SW480 (cell line): ENCODE measurements around the gene PIK3C2G.

Source experiments
- DNase-seq: peaks from one replicate; pipeline ENCODE4 v3.0.0-alpha.2; 2016; ENCODE audit warnings: low spot score

Gene PIK3C2G

DNA sequence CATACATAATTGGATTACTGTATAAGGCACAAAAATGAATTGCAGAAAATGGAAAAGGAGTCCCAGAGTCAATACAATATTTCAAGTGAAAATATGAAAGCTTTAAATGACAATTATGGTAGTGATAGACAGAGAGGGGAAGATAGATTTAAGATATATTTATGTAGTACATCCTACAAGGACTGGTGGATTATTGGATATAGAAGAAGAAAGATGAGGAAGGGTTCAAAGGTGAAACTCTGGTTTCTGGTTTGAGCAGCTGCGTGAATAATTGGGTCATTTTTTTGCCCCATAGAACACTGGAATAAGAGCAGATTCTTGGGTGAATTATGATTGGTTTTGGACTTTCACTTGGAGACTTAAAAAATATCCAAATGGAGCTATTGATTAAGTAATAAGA lies 19.4 kb downstream of the PIK3C2G start:
- DNase-seq, result no peak

DNA sequence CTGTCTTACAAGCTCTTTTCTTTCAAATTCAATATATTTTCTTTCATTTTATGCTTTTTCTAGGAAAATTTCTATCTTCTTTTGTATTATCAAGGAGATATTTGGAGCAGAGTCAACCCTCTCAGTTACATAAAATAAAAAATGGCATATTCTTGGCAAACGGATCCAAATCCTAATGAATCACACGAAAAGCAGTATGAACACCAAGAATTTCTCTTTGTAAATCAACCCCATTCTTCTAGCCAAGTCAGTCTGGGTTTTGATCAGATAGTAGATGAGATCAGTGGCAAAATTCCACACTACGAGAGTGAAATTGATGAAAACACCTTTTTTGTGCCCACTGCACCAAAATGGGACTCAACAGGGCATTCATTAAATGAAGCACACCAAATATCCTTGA lies 20.6 kb downstream of the PIK3C2G start:
- DNase-seq, result no peak

DNA sequence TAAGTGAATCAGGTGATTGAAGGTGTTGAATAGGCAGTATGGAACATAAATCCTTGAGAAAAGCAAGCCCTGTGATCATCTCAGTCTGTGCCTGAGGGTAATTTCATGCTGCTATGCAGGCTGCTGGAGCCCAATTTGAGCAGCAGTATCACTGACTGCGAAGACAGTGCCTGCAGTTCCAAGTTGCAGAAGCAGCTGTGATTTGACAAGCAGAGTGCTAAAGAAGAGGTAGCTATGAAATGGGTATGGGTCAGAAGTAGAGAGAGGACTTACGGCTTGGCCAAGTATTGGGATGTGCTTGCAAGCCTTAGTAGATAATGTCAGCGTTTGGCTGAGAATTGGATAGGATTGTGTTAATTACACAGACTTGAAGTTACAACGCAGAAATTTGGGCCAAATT lies 22.5 kb downstream of the PIK3C2G start:
- no peak for DNase-seq

DNA sequence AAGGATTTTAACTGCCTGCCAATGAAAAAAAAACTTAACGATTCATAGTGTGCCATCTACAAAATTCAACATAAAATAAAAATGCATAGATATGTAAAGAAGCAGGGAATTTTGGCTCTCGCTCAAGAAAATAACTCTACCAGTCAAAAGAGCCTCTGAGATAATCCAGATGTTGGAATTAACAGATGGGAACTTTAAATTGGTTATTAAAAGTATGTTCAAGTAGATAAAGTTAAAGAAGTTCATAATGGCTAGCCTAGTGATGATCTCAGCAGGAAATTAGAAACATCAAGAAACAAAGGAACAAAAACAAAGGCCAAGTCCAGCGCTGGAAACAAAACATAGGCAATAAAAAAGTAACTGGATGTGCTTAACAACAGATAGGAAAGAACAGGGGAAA lies 23.1 kb downstream of the PIK3C2G start:
- DNase-seq, result no peak

DNA sequence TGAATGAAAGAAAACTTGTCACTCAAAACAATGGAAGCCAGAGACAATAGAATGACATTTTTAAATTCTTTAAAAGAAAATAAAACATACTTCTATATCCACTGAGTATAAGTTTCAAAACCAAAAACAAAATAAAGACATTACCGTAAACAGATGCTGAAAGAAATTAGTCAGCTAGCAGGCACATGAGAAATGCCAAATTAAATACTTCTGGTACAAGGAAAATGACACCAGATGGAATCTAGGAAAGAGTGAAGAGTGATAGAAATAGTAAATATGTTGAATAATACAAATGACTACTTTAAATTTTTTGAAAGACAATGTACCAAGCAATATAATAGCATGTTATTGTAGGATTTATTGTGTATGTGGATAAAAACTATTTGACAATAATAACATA lies 23.8 kb downstream of the PIK3C2G start:
- no peak for DNase-seq

DNA sequence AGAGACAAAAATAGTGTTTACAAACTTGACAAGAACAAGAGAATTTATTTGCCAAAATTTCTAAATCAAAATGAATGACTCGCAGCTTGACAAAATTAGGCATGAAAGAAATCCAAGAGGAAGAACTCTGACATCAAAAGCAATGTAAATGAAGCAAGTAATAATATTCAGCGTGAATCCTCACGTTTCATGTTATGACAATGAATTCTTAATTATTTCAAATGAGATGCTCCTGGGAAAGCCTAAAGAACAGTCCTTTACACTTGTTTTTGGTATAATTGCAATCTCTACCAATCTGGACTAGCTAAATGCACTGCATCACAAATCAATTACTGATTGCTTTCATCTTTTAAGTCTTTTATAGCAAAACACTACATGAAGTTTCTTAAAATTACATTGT lies 29.1 kb downstream of the PIK3C2G start:
- no peak for DNase-seq

DNA sequence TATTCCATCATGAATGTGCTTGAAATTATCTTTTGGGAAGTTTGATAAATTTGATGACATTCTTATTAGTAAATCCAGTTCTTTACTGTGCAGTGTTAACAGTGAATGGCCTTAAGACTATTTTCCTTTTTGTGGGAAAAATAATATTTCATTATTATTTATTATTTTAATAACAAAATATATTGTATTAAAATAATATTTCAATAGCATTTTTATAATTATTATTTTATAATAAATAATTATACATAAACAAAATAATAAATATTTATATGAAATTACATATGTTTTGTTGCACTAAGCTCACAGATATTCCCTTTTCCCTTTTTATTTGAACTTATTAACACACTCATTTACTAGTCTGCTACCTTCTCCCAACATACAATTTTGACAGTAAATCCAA lies 33.6 kb downstream of the PIK3C2G start:
- DNase-seq, result no peak

DNA sequence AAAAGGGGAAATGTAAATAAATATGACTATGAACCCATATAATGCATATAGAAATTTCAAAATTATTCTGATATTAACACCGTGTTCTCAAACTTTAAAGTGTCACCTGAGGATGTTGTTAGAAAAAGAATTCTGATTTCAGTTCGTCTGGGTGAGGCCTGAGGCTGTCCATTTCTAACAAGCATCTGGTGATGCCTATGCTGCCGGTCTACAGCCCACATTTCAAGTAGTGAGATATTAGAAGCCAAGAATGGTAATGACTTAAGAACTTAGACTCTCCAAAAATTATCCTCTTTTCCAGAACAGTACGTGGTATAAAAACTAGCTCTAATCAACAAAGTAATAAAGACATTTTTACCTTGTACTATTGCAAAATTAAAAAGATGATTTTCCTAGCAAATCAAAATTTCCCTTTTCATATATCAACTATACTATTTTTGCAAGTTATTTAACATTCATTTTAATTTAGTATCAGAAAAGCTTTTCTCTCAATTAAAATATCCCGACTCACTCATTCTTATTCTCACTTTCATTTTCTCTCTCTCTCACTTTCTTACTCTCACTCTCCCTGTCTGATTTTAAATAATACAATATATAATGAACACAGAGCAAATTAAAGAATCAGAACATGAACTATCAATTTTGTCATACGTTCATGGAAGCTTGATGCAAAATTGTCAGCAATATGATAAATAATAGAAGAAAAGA lies 35.0 kb downstream of the PIK3C2G start:
- DNase-seq, result no peak

DNA sequence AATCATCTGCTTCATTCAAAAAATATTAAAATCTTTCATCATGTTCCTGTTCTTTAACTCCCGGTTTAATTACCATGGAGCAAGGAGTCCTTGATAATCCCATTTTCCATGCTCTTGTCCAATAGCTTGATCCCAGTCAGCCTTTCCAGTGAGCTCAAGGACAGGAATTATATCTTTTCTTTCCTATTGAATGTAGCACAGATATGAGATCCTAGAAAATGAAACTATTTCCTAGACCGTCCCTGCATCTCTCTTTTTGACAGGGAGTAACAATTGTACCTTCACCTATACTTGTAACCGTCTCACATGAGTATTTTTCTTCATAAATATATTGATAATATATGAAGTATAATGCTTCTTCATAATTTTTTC lies 35.6 kb downstream of the PIK3C2G start:
- DNase-seq, result no peak

DNA sequence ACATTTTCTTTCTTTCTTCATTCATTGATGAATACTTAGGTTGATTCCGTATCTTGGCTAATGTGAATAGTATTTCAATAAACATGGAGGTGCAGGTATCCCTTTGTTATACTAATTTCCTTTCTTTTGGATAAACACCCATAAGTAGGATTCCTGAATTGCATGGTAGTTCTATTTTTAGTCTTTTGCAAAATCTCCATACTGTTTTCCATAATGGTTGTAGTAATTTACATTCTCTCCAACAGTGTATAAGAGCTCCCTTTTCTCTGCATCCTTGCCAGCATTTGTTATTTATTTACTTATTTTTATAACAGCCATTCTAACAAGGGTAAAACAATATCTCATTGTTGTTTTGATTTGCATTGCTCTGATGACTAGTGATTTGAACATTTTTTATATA lies 36.6 kb downstream of the PIK3C2G start:
- DNase-seq, result no peak

DNA sequence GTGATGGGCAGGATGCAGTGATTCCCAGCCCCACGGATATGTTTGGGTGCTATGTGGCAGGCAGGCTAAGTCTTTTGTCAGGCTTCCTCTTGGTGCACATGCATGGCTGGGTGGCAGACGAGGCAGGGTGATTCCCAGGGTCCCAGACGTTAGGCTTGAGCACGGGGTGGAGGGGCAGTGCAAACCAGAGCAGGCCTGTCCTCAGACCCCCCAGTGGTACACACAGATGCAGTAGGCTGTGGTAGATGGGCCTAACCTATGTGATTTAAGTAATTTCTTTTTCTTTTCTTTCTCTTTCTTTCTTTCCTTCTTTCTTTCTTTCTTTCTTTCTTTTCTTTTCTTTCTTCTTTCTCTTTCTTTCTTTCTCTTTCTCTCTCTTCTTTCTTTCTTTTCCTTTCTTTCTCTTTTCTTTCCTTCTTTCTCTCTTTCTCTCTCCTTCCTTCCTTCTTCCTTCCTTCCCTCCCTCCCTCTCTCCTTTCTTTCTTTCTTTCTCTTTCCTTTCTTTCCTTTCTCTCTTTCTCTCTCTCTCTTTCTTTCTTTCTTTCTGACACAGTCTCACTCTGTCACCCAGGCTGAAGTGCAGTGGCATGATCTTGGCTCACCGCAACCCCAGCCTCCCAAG lies 41.6 kb downstream of the PIK3C2G start:
- no peak for DNase-seq

DNA sequence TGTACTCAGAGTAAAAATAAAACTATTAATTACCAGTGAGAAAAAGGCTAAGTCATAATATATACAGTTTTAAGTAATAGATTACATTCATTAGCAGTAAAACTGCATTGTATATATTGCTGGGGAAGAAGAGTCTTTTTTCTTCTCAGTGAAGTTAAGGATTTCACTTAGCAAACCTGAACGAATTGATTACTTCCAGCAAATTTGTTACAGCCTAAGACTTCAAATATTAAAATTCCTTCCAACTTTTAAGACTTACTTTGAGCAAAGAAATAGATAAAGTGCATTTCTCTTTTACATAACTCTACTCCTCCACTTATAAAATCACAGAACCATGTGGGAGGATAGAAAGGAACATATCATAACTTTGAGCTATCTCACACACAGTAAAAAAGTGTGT lies 43.3 kb downstream of the PIK3C2G start:
- DNase-seq, result no peak

DNA sequence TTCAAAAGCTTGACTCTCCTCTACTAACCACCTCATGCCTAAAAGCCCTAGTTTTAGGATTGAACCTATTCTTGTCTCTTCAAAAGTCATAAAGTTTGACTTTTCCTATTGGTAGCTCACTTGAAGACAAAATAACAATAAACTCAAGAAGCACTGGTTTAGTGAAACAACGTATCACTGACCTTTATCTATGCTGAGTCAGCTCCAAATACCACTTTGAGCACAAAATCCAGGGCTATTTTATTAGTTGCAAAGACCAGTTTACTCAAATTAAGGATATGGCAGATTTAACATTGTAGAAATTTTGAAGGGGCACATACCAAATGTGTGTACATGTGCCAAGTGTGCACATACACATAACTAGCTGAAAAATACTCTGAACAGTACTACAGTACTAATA lies 45.0 kb downstream of the PIK3C2G start:
- no peak for DNase-seq

DNA sequence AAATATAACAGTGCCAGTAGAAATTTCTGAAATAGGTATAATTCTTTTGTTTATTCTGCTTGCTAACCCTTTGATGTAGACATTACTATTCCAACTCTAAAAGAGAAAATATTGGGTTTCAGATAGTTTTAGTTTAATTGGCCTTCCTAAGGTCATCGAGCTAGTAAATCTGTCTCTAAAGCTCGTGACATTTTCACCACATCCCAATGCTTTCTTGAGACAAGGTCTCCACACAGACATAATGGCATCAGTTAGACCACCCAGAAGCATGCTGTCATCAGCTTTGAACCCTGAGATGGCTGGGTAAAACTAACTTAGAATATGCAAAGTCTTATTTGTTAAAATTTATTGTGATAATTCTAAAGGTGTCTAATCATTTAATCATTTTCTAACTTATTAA lies 52.0 kb downstream of the PIK3C2G start:
- no peak for DNase-seq

DNA sequence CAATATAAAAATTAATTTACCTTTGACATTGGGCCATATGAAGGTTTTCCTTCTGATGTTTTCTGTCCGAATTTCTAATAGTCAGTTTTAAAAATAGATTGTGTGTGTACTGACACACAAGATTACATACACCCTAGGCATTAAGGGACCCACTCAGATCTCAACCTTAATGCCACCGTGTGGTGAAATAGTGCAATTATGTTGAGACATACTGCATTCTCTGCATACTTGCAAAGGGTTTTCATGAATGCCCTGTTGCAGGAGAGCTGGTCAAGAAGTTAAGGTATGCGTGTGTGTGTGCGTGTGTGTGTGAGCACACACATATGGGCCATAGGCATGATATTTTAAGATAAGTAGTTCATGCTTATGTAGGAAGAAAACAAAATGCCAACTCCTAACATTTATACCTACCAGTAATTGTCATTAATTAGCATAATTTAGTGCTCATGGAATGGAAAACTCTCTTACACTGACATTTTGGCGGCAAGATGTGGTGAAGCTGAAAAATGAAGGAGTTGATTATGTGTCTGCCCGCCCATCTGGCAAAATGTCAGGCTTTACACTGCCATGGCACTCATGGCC lies 58.8 kb downstream of the PIK3C2G start:
- DNase-seq, result peak; percentile 63

DNA sequence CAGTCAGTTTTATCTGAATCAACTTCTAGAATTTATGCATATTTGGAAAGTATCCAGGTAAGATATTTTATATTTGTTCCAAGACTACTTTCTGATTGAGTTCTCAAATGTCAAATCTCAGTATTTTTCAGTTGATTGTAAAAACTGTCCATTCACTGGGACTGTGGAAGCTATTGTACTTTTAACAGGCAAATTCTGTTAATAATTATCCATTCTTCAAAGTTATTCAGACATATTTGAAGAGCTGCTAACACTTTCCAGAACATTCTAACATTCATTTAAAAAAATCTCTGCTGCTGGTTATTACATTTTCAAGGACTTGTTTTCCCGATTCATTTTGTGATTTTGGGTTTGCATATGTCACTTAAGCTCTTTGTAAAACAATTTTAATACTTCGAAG lies 59.7 kb downstream of the PIK3C2G start:
- DNase-seq, result no peak

DNA sequence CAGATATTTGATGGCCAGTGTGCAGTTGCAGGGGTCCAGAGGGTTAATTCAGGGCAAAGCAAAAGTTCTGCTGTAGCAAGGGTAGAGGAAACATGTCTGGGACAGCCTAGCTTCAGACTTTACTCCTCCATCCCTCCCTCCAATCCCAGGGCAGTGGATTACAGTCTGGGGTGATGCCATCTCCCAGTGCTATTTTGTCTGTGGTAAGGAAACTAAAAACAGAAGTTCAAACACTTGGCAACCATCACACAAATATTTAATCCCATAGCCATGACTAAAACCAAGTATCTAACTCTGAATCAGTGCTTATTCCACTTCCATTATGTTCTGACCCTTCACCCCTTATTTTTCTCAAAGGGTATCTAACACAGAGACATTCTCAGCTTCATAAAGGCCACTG lies 61.8 kb downstream of the PIK3C2G start:
- no peak for DNase-seq

DNA sequence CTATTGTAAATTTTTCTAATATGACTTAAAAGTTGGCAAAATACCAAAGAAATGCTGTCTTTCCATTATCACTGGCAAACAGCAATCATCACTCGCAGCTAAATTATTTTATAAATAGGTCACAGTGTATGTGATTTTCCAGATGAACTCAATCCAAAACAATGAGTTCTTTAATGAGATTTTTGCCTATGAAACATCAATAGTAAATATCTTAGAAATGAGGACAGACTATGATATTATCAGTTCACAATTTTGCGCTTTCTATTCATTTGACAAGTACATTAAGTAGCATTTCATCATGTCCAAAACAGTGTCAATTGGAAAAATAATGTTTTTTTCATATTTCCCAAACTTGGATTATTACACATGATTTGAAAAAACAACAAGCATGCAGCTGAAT lies 65.7 kb downstream of the PIK3C2G start:
- no peak for DNase-seq

DNA sequence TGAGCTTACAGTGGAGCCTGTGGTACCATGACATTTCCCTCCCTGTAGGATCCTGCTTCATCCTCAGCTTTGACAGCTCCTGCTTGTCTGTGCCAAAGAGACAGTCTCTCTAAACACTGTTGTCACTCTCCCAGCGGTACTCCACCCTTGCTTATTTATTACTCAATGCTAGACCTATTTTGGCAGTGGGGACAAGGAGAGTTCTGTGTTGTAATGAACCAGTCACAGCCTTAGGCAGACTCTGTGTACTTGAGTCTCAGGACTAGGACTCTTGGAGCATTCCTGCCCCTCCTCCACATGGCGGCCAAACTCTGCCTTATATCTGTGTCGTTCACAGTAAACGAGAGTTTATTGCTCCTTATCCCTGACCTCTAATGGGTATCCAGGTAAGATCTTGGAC lies 70.9 kb downstream of the PIK3C2G start:
- no peak for DNase-seq

DNA sequence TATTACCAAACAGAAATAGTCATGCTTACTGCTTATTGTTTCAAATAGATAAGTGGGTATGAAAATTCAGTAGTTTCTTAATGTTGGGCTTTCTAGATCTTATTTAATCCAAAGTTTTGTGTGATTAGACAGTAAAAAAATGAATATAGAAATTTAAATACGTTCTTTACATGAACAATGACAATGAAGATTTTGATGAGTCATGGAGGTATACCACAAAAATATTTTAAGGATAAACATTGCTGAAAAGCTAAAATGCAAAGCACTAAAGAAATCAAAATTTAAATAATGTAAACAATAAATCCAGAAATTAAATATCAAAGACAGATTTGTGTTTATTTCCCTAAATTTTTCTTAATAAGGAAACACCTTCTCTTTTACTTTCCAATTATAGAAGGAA lies 78.3 kb downstream of the PIK3C2G start:
- DNase-seq, result no peak

DNA sequence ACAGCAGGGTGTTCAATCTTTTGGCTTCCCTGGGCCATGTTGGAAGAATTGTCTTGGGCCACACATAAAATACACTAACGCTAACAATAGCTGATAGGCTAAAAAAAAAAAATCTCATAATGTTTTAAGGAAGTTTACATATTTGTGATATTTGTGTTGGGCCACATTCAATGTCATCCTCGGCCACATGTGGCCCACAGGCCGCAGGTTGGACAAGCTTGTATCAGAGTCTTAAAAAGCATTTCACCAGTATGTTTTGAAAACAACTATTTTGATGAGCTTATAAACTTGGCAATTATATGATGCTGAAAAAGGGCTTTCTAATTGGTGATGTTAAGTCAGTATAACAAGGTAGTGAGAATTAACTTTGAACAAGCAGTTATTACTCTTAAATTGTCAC lies 78.9 kb downstream of the PIK3C2G start:
- DNase-seq, result no peak

DNA sequence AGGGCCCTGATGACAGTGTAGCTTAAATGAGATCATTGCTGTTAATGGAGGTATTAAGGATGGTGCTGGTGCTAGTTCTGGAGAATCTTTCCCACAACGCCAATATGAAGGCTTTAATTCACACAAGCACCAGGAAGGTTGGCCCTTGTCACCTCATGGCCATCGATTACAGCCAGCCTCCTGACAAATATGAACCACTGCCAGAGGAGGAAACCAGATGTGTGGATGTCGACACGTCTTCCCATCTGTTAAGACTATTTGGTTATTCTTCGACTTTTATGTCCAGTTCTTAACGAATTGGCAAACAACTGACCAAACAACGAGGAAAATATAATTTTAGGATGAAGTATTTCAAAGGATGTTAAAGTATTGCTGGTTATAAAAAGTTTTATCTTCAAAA lies 79.5 kb downstream of the PIK3C2G start:
- DNase-seq, result no peak

DNA sequence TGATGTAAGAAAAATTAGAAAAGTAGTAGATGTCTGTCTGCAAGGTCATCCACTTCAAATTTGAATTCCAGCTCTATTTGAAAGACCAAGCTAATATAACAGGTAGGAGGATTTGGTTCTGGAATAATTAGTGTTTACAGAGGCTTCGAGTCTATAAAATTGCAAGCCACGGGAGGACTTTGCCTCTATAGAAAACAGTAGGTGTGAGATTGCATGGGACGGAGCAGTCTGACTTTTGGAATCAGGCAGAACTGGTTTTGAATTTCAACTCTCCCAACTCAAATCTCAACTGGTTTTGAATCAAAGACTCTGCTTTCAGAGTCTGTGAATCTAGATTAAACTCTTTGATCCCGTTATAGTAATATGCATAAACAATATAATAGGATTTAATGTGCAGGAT lies 82.4 kb downstream of the PIK3C2G start:
- DNase-seq, result no peak
